ENCODE data around the gene ABLIM1.

Gene ABLIM1

DNA sequence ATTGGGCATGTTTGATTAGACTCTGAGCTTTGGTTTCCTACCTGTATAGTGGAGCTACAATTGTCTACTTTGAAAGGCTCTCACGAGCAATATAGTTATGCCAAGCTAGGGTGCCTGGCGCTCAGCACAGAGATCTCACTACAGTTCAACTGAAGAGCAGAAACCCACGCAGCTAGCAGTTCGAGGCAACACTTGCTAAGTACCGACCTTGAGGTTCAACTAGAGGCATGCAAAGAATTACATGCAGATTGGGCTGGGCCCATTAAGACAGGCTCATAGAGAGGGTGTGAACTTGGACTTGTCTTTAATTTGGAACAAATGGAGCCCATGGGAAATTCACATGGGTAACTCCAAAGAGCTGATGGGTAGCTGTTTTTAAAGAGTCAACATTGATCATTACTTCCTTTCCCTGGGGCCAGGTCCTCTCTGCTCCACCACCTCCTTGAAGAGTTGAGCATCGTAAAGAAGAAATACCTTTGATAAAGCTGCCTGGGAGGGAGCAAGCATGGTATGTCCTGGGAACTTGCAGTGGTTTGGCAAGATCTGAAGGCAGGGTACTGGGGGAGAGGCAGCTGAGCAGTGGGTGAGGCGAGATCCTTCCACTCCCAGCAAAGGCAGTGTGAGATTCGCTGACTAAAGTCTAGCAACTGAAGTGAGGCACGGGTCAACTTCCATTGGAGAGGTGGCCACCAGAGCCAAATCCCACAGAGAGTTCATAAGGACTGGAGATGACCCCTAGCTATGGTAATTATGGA, 228.3 kb downstream of the ABLIM1 start:
- no peak for DNase-seq
- in situ Hi-C loops (cut with HindIII; ENCODE audit: low pct_ligation_motif_present, low pct_unique_long_range_greater_than_20kb, low sequenced_read_pairs), result no loop called here

DNA sequence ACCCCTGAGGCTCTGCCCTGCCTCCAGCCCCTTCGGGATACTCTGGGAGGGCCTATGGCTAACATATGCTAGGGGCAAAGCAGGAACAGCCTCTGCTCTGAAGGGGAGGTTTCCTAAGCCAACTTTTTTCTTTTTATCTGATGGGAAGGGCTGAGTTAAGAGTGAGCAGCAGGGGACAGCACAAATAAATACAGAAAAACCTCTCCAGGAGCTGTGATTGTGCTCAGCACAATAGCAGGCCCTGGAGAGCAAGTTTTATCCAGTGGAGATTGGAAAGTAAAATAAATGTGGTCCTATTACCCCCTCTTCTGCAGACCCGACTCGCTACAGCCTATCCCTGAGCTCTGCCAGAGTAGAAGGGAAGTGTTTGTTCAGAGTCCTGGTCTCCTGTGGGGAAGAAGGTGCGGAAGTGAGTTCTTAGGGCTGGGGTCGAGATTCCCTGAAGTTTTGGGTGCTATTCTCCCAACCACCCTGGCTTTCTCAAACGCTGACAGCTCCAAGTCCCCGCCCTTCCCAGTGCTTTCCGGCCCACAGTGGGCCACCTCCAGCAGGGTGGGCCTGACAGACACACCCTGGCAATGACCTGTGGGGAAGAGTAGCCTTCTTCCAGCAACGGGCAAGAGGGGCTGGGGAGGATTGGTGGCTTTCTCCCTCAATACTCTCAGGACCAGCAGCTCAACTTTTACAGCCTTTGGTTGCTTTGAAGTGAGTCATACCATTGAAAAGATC, 230.8 kb downstream of the ABLIM1 start:
- peak; percentile 22 for DNase-seq
- in situ Hi-C loops (cut with HindIII; ENCODE audit: low pct_ligation_motif_present, low pct_unique_long_range_greater_than_20kb, low sequenced_read_pairs), result no loop called here

DNA sequence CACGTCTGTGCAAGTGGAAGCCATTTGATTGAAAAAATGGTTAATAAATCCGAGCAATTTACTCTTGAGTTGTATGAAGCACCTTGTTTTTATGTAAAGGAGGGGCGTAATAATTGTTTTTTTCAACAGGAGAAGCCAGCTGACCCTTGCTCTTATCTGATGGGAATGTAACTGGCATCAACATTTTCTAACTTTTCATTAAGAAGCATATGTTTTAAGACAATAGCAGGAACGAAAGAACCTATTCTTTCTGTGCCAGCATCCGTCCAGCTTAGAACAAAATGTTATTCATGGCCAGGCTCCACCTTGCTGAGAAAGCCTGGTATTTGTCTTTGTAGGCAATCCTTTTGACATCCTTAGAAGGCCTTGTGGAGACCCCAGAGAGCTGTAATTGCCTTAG, 231.6 kb downstream of the ABLIM1 start:
- in situ Hi-C loops (cut with HindIII; ENCODE audit: low pct_ligation_motif_present, low pct_unique_long_range_greater_than_20kb, low sequenced_read_pairs), result no loop called here
- DNase-seq, result no peak

DNA sequence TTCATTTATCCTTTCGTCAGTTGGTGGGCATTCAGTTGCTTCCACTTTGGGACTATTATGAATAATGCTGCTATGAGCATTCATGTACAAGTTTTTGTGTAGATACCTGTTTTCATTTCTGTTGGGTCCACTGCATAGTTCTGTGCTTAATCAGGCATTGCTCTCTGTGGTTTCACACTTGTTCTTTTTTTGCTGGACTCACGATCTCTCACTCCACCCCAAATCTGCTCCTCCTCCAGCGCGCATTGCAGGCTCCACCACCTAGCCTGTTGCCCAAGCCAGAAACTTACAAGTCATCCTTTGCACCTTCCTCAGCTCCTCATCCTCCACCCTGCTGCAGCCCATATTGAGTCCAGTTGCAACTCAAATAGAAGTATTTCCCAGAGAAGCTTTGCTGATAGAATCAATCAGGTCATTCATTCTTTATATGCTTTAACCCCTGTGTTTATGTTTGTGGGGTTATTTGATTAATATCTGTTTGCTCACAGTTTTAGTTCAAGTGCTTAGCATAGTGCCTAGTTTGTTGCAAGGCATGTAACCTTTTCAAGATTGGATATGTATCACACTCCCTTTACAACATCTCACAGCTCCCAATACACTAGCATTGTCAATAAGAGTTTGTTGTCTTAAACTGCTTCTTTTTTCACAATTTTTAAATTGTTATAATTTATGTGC, 237.1 kb downstream of the ABLIM1 start:
- in situ Hi-C loops (cut with HindIII; ENCODE audit: low pct_ligation_motif_present, low pct_unique_long_range_greater_than_20kb, low sequenced_read_pairs), result no loop called here
- no peak for DNase-seq

DNA sequence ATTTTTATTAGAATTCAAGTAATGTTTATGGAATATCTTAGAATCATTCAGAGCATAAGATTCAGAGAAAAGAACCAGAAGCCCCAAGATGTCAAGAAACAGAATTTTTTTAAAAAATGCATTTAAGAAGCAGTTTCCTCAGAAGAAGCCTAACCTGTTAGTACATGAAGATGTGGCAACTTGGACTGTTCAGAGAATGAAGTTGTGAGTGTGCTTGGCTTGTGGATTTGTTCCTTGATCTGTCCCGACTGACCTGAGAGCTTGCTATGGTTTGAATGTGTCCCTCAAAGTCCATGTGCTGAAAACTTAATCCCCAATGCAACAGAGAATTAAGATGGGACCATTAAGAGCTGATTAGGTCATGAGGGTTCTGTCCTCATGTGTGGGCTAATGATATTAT, 240.0 kb downstream of the ABLIM1 start:
- DNase-seq, result no peak
- in situ Hi-C loops (cut with HindIII; ENCODE audit: low pct_ligation_motif_present, low pct_unique_long_range_greater_than_20kb, low sequenced_read_pairs), result no loop called here

DNA sequence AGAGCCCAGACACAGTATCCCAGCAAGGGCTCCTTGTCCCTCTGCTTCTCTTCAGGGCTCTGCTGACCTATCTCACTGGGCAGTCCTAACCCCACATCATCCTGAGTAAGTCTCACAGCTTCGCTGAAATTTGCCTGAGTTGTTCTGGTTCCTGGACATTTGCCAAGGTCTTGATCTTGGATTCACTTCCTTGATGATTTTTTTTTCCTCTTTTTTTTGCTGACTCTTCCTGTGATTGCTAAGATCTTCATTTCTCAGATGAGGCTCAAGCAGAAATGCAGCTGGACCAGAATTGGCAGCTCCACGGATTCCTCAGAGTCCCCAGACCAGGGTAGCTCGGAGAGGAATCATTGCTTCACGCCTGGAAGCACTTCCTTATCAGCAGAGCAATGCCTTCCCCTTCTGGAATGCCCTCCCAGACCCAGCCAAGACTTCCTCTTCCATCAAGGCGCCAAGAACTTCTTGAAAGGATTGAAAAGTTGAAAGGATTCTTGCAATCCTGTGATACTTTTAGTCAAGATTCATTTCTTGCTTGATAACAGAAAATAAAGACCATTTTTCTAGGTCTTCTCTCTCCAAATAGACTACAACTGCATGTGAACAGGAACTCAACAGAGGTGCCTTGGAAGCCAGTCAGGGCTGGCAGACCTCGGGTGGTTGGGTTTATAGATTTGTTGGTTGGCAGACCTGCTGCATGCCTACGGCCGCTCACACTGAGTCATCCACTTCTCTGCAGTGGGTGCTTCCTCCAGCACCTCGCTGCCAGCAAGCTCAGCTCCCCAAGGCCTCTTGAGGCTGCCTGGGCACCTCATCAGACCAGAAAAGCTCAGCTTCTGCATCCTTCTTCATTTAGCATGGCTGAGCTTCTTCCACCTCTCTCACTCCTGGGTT, 244.9 kb downstream of the ABLIM1 start:
- peak; percentile 99 for DNase-seq
- in situ Hi-C loops (cut with HindIII; ENCODE audit: low pct_ligation_motif_present, low pct_unique_long_range_greater_than_20kb, low sequenced_read_pairs), result no loop called here

DNA sequence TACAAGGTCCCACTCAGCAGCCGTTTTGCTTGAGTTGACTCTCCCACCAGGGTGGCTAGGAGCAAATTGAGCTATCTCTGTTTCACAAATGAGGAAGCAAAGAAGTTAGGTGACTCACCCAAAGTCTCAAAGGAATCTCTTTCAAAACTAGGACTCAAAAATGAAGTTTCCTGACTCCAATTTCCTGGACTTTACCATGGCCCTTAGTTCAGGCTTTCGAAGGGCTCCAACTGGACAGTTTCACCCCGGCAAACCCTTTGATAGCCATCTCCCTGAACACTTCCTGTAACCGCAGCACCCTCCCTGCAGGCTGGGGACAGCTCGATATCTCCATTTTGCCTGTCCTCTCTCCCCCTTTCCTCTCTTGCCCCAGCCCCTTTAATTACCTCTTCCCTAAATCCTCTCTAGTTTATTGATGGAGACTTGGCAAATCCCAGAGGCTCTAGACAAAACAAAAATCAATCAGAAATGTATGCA, 249.1 kb downstream of the ABLIM1 start:
- DNase-seq, result peak; percentile 31
- in situ Hi-C loops (cut with HindIII; ENCODE audit: low pct_ligation_motif_present, low pct_unique_long_range_greater_than_20kb, low sequenced_read_pairs), result no loop called here

DNA sequence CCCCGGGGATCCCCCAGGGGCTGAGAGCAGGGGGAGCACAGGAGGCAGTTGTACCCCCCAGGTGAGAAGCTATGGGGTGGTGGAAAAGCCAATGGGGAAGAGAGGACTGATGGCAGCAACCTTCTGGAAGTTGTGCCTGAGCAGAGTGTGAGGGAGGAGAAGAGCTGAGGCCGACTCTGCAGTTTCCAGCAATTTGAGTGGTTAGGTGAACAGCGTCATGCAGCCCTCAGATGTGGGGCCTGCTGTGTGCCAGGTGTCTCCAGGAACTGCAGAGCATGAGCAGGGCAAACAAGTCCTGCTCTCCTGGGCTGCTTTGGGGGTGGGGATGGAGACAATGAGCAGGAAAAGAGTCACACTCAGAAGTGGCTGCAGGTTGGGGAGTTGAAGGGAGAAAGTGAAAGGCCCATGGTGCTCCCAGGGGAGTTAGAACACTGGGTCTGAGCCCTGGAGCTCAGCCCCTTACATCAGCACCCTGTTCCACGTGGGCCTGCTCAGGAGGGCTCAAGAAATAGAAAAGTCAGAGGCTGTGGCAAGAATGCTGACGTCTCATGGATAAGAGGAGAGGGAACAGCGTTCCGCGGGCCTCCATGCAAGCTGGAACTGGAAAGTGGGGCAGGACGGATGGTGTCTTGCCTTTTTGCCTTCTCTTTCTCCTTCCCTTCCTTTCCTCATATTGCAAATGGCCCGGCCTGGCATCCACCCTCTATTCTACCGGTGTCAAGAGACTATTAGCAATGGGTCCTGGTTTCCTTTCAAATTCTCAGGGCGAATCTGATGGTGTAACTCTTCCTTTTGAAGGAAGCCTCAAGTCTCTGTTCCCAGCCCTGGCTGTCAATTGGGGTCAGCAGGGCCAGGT, 249.7 kb downstream of the ABLIM1 start:
- in situ Hi-C loops (cut with HindIII; ENCODE audit: low pct_ligation_motif_present, low pct_unique_long_range_greater_than_20kb, low sequenced_read_pairs), result no loop called here
- no peak for DNase-seq

DNA sequence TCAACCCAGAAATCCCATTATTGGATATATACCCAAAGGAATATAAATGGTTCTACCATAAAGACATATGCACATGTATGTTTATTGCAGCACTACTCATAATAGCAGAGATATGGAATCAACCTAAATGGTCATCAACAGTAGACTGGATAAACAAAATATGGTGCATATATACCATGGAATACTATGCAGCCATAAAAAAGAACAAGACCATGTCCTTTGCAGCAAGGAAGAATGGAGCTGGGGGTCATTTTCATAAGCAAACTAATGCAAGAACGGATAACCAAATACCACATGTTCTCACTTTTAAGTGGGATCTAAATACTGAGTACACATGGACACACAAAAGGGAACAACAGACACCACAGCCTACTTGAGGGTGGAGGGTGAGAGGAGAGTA, 251.6 kb downstream of the ABLIM1 start:
- no peak for DNase-seq
- in situ Hi-C loops (cut with HindIII; ENCODE audit: low pct_ligation_motif_present, low pct_unique_long_range_greater_than_20kb, low sequenced_read_pairs), result no loop called here

DNA sequence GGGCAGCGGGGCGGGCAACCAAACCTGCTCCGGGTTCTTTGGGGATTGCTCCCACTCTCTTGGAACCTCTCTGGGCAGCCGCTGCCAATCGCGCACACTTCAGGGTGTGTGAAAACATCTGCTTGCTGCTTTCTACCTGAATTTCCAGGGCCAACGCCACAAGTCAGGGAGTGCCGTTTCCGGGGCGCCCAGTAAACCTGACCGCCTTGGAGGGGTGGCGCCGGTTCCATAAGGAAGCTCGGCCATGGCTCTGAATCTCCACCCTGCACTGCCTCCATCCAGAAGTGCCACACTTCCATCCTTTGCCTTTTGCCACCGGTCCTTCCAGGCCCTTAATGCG, 253.1 kb downstream of the ABLIM1 start:
- in situ Hi-C loops (cut with HindIII; ENCODE audit: low pct_ligation_motif_present, low pct_unique_long_range_greater_than_20kb, low sequenced_read_pairs), result no loop called here
- DNase-seq, result no peak

DNA sequence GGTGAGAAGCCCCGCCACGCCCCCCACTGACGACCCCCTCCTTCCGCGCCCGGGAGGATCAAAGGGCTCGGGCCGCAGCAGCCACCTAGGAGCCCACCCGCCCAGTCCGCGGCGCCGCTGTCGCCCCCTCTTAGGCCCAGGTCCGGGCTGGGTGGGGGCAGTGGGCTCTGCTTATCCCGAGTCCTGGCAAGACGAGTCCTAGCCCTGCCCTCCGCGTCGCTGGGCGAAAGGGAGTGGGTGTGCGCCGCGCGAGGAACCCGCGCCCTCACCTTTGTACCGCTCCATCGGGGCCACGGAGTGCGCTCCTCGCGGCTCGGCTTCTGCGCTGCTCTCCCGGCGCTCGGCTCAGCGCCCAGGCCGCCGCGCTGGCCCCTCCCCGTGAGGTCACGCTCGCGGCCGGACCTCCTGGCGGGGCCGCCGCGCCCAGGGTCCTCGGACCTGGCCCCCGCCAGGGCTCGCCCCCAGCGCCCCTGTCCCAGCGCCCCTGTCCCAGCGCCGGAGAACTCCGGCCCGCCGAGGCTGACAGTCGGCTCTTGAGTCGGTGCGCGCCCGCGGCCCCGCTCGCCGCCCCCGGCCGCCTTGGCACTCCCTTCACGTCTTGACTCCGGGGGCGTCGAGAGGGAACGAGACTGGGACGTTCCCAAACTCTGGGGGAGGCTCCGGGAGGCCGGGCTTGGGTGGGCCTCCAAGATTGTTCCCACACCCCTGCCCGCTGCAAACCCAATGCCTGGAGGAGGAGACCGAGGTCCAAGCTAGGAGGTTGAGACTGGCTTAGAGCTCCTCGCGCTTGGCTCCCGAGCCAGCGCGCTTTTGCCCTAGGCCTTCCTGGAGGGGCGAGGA, 253.7 kb downstream of the ABLIM1 start, which contains the start of gene AFAP1L2:
TSS of gene AFAP1L2 (minus strand) at position 332 of the 840 bp plus-strand sequence. CDS start at position 285, 47 bp downstream.
- DNase-seq, result peak; percentile 66
- in situ Hi-C loops (cut with HindIII; ENCODE audit: low pct_ligation_motif_present, low pct_unique_long_range_greater_than_20kb, low sequenced_read_pairs), result no loop called here

DNA sequence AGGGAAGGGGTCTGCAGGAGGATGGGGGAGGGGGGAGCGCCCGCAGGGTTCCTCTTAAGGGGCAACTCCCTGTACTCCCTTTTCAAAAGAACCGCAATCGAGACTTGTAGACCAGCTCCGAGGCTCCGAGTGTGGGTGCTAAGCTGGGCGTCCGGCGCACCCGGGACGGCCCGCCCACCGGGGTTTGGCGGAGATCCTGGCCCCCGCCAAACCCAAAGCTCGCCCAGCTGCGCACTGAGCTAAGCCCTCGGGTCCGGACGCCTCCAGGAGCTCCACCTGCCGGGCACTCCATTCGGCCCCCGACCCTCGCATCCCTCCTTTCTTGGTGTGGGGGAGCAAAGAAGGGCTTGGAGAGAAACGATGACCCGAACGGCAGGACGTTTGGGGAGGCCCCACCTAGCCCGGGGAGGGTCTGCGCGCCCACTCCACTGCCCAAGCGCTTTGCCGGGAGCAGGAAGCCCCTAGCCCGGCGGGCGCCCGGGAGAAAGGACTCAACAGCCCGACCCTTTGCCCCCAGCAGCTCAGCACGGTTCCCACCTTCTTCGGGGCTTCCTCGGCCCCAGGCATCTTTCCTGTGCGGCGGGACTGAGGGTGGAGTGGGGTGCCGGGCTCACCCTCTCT, 254.4 kb downstream of the ABLIM1 start:
- DNase-seq, result peak; percentile 75
- in situ Hi-C loops (cut with HindIII; ENCODE audit: low pct_ligation_motif_present, low pct_unique_long_range_greater_than_20kb, low sequenced_read_pairs), result no loop called here

DNA sequence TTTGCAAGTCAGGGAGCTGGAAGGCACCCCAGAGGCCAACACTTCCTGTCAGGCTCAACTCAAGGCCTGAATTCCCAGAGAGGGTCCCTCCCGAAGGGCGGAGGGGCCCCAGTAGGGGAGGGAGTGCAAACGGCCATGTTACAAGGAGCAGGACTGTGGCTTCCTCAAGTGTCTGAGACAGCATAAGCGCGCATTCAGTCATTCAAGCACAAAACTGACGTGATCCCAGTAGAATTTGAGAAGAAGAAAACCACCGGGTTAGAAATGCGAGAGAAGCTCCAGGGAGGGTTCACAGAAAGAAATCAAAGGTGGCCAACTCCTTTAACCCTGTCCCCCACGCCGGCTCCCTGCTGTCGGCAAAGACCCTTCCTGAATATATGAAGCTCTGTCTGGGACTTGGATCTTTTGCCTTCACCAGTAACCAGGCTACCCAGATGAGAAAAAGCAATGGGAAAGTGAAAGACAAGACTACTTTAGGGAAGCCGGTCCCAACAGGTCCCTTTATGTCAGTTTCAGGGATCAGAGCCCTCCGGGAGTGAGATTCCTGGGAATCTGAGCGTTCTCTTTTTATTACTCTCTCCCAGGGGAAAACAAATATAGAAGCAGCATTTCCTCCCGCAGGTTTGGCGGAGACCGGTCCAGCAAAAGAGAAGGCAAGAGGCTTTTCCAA, 255.1 kb downstream of the ABLIM1 start:
- in situ Hi-C loops (cut with HindIII; ENCODE audit: low pct_ligation_motif_present, low pct_unique_long_range_greater_than_20kb, low sequenced_read_pairs), result no loop called here

DNA sequence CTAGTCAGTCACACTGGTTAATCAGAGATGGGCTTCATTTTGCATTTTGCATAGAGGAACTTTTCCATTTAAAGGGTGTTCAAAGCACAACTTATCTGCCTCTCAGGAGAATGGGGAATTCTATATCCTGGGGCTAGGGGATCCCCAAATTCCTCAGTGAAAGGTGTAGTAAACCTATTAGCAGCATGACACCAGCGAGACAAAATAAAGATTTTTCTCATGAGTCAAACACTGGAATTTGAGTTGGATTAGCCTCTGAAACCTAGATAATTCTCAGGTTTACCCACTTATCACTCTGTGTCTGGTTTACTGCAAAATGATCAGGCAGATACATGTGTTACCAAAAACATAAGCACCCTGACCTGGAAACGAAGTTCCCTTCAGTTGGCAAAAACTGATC, 255.8 kb downstream of the ABLIM1 start:
- DNase-seq, result peak; percentile 19
- in situ Hi-C loops (cut with HindIII; ENCODE audit: low pct_ligation_motif_present, low pct_unique_long_range_greater_than_20kb, low sequenced_read_pairs), result no loop called here

More for the DNA sequence above, 255.1 kb downstream of the ABLIM1 start:
- peak; percentile 87 for DNase-seq

DNA sequence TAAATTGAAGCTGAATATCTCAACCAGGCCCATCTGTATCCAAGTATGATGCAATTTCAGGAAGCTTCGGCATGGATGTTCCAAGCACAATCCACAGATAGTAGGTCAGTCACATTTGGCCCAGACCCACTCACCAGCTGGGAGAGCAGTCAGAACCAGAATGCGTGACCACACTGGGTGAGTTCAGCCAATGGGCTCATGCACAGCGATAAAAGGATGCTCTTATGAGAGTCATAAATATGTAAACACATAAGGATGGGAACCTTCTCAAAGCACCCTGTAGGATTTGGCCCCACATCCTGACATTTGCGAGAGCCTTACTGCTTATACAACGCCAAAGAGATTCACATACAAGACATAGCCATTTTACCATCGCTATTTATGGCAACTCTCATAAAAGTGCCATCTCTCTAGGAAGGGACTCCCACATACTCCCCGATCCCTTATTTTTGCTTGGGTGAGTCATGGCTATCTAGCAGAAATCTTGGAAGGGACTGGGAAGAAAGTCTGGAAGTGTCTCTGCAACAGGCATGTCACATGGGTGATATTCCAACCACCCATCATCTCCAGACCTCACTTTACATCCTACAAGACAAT, 256.8 kb downstream of the ABLIM1 start:
- DNase-seq, result peak; percentile 78
- in situ Hi-C loops (cut with HindIII; ENCODE audit: low pct_ligation_motif_present, low pct_unique_long_range_greater_than_20kb, low sequenced_read_pairs), result no loop called here

DNA sequence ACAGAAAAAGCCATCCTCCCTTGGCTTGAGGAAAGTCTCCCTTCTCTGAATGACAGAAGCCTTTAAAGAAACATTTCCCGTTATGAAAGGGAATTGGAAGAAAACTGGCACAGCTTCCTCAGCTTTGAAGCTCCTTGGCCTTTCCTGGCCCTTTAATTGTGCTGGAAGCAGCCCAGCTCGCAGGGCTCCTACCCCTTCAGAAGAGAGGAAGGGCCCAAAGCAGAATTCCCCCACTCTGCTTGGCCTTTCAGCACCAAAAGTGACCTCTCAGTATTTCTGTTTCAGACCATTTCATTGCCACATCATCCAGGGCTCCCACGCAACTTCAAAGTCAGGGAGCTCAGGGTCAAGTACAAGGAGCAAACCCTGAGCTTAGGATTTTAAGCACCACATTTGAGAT, 258.0 kb downstream of the ABLIM1 start:
- no peak for DNase-seq
- in situ Hi-C loops (cut with HindIII; ENCODE audit: low pct_ligation_motif_present, low pct_unique_long_range_greater_than_20kb, low sequenced_read_pairs), result no loop called here

Measured in ACHN (cell line).